Subcutaneous adipose tissue (tissue), 4 donors: ENCODE results near the gene SORBS1. TPM values are rescaled to one million over a fixed set of nuclear protein-coding genes. Genes with fewer than 3 reads are reported as not detected.

Experiments used
- total RNA-seq, 4 donors: library from RNA; depleted of rRNA; stranded (reverse); fragments of >200 nt; gene quantifications; one replicate each; pipeline ENCODE4 v1.1.0, GENCODE V29; 2016
- TF ChIP-seq, protein P1 (sequence below): fragments of 450-650 bp; IDR thresholded peaks from one replicate; pipeline ENCODE4 v1.5.1; 2016; ENCODE audit warnings: low read depth, mild to moderate bottlenecking, control low read depth, antibody characterized with exemption, moderate library complexity

Gene SORBS1
- total RNA-seq, 4 donors from 2014 or later: 460 to 715 (median 623) TPM

DNA sequence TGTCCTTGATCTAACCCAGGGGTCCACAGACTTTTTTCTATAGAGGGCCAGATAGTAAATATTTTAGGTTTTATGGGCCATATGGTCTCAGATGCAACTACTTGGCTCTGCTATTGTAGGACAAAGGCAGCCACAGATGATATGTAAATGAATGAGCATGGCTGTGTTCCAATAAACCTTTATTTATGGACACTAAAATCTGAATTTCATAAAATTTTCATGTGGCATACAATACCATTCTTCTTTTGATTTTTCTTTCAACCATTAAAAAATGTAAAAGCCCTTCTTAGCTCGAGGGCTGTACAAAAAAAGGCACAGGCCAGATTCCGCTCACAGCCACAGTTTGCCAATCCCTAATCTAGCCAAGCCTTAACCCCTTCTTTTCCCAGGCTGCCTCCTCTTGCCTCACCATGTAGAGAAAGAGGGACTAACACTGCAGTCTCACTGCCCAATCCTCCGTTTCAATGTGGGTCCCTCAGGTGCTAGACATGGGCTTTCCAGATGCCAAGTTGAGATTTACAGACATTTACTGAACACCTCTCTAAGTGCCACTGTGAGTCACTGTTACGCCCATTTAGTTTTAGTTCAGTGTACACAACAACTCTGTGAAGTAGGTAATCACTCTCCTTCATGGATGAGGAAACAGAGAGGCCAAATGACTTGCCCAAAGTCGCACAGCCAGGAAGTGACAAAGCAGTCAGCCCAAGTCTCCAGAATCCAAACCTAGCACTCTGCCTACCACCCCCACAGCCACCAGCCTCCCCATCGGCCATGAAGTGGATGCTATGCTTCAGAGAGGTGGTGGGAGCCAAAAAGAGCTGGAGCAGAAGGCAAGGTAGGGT lies 137.8 kb downstream of the SORBS1 start:
- TF ChIP-seq, protein P1, sequence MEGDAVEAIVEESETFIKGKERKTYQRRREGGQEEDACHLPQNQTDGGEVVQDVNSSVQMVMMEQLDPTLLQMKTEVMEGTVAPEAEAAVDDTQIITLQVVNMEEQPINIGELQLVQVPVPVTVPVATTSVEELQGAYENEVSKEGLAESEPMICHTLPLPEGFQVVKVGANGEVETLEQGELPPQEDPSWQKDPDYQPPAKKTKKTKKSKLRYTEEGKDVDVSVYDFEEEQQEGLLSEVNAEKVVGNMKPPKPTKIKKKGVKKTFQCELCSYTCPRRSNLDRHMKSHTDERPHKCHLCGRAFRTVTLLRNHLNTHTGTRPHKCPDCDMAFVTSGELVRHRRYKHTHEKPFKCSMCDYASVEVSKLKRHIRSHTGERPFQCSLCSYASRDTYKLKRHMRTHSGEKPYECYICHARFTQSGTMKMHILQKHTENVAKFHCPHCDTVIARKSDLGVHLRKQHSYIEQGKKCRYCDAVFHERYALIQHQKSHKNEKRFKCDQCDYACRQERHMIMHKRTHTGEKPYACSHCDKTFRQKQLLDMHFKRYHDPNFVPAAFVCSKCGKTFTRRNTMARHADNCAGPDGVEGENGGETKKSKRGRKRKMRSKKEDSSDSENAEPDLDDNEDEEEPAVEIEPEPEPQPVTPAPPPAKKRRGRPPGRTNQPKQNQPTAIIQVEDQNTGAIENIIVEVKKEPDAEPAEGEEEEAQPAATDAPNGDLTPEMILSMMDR: no peak

DNA sequence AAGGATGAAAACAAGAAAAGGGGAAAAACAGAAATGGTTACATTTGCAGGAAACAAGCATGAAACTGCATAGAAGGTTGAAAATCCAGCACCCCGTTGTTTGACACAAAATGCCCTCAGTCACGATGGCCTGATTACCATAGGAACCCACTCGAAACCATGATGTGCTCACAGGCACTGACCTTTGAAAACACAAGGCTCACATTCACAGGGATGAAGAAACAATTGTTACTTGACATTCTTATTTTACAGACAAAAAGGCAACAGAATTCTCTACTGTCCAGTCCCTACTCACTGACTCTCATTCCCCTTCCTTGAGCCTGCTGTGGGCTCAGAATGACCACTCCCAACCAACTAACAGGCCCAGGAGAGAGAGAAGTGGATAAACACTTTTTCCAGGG lies 138.9 kb downstream of the SORBS1 start:
- TF ChIP-seq, protein P1: no peak

DNA sequence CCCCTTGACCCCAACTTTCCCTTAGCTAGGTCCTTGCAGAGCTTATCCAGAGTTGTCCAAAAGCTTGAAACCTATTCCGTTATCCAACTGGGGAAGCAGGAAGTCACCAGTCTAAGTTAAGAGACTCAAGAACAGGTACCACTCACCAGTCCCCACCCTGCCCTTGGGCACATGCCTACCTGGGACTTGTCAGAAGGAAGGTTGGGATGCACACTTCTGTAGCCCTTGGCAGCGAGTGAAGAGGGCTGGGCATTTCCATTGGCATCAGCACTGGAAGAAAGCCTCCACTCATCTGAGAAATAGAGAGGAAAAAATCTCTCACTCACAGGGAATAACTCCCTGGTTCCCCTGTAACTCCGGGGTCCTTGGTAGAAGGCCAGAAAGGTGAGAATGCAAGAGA lies 139.4 kb downstream of the SORBS1 start:
- TF ChIP-seq, protein P1: no peak

DNA sequence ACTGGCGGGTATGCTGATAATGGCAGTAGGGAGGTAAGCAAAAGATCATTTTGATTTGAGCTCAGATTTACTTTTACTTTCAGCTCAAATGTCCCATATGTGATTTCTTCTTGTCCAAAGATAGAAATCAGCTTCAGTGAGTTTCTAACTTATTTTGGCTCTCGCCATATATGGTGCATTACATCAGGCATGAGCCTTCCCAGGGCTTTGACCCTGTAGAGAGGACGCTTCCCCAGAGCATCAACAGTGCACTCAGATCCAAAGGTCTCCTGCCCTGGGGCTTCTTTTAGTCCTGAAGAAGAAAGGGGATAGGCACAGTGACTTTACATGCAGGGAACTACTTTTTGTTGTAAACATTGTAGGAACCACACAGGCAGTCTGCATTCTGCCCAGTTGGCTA lies 141.8 kb downstream of the SORBS1 start:
- TF ChIP-seq, protein P1: no peak

DNA sequence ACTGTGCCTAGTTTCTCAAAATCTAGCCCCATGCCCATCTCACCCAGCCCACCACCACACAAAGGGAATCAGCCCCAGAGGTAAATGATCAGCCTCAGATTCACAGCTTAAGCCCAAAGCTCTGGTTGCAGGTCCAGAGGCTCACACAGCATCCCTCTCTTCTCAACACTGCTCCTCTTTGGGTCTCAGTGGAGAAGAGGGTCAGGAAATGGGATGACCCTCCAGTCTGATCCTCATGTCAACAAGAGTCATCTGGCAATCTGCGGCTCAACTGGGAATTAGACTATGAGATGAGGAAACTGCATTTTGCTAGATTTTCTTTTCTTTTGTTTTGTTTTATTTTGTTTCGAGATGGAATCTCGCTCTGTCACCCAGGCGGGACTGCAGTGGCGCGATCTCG lies 144.2 kb downstream of the SORBS1 start:
- TF ChIP-seq, protein P1: no peak

DNA sequence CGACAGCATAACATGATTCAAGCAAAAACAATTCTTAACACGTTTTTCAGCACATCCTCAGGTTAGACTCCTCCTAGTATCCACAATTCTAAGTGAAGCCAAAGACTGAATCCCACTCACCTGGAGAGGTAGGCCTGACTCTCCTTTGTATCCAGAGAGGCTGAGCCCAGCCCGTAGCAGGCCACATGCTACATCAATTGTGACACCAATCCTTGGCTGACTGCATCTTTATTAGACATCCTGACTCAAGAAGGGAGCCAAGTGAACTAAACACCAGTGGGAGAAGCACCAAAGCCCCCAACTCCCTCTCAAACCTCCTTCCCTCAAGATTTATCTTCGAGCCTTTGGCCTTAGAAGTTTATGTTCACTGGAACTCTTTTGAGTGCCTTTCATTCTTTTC lies 144.9 kb downstream of the SORBS1 start:
- TF ChIP-seq, protein P1: no peak

DNA sequence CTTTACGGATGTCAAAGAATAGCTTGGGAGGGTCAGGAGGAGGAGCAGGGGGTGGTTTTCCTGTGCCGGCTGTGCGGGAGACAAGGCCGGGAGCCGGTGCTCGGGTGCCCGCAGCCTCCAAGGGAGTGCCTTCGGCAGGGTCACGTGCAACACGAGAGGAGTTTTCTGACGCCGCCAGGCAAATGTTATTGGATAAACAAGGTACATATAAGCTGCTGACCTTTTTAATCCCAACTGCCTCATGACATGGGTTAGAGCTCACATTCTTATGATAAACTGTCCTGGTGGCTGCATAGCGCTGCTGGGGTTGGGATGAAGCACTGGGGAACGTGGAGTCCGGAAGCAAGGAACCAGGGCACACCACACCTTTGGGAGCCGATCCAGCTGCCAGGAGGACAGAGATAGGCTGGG lies 145.5 kb downstream of the SORBS1 start:
- TF ChIP-seq, protein P1: no peak
